Left forelimb (tissue), 1 donor: ENCODE data around the gene CDH13.

Experiments
- DNase-seq: peaks from one replicate; pipeline ENCODE4 v3.0.0-alpha.2; 2018; ENCODE audit warnings: low spot score

The CDH13 gene

DNA sequence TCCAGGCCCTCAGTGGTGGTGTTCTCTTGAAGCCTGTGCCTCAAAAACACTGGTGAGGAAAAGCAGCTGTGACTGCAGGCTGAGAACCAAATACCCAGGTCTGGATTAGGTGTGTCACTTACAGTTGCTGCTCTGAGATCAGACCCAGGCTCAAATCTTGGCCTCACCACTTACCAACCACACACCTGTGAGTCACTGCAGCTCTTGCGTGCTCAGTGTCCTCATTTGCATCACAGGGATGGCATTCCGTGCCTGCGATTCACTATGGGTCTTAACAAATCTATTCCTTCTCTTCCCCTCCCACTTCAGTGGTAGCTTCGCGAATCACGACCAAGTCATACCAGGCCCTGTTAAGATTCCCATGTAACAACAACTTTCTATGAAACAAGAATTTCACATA, 947.6 kb downstream of the CDH13 start:
- DNase-seq = no peak

DNA sequence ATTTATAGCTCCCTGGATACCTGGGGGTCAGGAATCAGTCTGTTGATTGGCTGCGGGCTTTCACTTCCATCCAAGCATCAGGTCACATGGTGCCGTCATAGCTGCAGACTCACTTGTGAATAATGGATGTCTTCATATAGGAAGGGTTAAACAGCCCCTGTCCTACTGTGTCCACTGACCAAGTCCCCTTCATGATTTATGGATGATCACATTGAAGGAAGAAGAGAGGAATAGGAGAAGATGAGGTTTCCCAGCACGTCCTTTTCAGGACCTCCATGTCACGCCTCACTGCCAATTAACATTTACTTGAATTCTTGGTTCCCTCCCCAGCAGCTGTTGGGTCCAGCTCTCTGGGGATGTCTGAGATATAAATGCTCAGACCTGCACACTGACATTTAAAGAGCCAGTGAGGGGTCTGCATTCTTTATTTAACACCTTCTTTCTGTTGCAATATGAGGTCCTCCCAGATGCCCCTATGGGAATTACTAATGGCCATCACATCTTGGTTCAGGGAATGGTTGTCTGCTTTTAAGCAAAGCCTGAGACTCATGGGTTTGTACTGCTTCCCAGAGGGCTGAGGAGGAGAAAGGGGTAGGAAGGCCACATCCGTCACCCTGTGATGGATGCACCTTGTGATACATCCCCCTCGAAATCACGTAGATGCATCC, 950.4 kb downstream of the CDH13 start:
- DNase-seq = no peak

DNA sequence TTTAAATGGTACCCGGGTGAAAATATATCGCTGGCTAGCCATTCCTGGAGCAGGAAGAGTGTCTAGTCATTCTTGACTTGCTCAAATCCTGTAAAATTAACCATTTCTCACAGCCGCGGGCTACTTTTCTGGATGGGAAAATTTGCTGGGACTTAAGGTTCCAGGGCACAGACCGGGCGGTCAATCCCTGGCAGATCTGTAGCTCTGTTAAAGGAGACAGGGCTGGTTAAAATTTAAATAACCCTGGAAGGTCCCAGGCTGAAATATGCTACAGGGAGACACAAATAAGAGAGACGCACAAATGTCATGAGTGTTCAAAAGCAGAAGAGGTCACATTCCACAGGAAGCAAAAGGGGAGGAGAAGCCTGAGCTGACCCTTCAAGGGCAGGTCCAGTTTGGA, 951.4 kb downstream of the CDH13 start:
- DNase-seq = no peak

DNA sequence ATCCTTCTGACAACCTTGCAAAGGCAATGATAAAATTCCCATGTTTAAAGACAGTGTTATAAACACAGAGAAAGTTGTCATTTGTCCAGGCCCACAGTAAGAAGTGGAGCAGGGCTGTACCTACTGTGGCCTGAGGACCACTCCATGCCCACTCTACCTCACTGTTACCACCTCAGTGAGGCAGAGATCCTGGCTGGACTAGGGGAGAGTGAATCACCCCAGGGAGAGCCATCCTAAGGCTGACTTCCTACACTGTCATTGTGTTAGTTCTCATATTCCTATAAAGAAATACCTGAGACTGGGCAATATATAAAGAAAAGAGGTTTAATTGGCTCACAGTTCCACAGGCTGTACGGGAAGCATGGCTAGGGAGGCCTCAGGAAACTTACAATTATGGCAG, 952.3 kb downstream of the CDH13 start:
- DNase-seq = no peak

DNA sequence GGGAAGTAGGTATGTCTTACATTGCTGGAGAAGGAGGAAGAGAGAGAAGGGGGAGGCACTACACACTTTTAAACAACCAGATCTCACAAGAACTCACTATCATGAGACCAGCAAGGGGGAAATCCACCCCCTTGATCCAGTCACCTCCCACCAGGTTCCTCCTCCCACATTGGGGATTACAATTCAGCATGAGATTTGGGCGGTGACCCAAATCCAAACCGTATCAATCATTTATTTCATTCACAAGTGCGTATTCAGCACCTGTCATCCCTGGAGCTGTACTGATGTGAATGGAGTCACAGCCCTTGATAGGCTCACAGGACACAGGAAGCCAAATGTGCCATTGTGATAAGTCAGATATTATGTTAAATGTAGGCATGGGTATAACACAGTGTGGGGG, 952.7 kb downstream of the CDH13 start:
- no peak for DNase-seq

DNA sequence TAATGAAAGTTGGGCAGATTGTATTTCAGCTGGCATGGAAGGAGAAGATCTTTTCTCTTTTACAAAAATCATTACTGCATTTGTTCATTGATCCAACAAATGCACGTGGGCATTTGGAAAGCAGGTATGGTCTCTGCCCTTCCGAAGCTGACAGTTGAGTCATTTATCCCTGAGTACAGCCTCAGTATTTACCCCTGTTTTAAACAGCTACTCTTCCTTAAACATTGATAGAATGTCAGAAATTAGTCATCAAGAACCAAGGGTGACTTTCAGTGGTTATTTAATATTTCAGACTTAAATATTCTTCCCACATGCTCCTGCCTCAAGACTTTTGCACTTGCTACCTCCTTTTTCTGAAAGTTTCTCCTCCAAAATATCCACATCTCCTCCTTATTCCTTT, 954.3 kb downstream of the CDH13 start:
- no peak for DNase-seq

DNA sequence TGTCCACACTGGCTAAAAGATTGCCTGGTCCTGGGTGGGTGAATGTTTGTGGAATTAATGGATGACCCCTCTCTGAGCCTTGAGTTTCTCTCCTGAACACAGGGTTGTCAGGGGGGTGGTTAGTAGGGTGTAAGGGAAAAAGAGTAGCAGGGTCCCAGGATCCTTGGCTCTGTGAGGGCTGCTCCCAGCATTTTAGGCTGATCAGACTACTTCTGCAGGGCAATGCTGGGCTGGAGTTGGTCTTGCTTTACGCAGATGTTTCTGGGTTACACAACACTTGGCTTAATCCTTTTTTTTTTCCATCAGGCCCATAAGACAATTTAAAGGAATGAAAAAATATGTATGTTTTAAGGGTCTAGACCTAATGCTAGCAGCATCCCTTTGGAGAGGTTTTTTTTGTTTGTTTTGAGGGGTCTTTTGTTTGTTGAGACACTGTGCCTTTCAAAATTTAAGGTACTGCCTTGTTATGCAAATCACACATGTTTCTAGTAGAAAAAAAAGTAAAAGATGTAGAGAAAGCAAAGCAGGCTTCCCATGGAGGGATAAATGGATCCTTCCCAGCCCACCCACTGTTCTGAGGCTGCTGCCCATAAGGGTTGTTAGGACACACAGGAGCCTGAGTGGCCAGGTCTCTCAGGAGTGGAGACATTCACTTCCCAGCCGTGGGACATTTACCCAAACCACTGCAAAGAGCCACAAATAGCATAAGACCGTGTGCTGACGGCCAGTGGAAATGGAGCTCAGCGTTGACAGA, 955.4 kb downstream of the CDH13 start:
- peak; percentile 14 for DNase-seq

DNA sequence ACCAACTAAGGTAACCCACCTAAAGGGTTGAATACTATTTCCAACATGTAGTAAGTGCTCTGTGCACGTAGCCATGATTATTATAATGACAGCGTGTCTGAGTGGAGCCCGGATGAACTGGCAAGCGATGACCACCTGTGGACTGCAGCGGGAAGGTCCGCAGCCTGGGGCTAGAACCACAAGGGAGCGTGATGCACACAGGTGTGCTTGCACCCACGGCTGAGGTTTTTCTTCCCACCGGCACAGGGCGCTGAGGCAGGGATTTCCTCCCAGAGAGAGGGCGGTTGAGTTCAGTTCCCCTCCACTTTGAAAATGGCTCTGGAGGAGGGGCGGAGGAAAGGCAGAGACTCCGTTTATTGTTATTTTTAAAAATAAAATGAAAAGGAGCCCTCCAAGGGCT, 959.3 kb downstream of the CDH13 start:
- DNase-seq = no peak

DNA sequence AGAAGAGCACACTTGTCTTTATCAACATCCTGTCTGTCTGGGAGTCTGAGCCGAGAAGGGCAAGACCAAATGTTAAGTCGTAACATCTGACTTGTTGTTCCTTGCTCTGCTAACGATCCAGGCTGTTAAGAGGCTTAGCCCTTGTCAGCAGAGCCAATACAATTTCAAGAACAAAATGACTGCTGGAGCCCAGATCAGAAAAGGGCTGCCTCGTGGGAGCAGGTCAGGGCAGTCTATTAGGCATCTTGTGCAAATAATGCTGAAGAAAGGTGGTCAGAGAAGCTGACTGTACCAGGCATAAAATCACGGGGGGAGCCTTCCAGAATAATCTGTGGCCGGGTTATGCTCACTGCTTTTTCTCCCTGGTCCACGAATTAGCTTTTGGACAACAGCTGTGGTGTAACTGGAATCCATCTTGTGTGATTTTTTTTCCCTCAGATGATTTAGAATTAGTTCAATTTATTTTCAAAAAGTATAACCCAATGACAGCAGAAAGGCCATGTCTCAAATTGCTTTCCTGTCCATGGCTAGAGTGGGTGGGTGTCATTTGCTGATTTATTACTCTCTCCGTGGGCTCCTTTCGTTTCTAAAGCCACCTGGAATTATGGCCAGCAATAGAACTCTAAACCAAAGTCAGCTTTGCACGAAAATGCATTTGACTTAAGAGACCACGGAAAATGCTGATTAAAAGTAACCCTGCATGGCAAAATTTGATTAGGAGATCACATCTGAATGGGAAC, 959.9 kb downstream of the CDH13 start:
- DNase-seq = no peak

DNA sequence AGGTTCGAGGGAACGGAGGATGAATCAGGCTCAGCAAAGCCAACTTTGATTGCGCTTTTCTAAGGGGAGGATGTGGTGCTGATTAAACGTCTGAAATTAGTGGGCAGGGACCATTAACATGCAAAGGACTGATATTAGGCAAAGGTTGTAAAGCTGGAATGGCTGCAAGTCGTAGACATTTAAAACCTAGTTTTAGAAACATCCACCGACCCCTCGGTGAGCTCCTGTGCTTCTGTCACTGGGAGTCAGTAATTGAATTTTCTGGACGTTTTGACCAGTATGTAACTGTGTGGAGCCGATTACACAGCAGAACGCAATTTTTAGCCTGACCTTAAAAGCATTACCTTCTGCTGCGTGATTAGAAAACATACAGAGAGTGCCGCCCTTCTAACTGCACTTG, 960.4 kb downstream of the CDH13 start:
- no peak for DNase-seq

DNA sequence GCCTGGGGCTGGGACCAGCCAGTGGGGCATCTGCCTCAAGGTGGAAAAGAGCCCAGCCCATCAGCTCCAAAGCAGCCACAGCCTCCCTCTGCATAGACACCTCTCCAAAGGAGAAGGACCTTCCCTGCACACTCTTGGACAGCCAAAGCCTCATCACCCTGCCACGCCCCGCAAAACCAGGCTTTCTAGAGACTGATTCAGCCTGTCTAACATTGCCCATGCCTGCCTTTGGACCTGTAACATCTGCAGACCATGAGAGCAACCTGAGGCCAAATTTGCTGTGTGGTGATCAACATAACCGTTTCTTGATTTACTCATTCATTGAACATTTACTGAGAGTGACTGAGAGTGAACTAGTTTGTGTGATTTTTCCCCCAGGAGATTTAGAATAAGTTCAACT, 961.3 kb downstream of the CDH13 start:
- no peak for DNase-seq

DNA sequence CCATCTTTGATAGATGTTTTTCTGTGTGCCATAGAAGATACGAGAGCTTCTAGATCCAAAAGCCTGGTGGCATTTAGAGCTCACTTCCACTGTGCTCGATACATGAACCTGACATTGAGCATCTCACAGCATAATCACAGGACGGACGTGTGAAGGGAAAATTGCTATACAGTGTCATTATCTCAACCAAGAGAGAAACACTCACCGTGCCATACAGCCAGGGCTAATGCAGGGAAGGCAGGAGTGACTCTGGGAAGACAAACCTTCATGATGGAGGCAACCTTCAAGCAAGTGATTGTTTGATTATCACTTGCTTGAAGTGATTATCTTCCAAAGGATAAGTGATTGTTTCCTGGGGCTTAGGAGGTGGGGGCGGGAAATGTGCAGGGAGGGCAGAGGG, 962.8 kb downstream of the CDH13 start:
- DNase-seq = no peak

DNA sequence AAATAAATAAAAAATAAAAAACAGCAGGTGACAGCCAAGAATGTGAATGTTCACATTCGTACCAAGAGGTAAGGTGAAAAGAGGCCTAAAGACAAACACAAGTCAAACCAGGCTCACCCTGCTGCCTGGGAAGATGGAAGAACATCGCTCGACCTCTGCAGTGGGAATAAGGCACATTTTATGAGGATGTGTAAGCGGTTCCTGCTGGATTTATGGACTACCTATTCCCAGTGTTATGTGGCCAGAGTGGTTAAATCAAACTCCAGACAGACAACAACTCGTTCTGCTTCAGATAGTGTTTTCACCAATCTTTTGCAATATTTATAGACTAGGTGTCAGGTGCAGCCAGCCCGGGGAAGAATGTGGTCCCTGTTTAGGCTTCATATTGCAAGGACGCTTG, 966.0 kb downstream of the CDH13 start:
- DNase-seq = no peak

DNA sequence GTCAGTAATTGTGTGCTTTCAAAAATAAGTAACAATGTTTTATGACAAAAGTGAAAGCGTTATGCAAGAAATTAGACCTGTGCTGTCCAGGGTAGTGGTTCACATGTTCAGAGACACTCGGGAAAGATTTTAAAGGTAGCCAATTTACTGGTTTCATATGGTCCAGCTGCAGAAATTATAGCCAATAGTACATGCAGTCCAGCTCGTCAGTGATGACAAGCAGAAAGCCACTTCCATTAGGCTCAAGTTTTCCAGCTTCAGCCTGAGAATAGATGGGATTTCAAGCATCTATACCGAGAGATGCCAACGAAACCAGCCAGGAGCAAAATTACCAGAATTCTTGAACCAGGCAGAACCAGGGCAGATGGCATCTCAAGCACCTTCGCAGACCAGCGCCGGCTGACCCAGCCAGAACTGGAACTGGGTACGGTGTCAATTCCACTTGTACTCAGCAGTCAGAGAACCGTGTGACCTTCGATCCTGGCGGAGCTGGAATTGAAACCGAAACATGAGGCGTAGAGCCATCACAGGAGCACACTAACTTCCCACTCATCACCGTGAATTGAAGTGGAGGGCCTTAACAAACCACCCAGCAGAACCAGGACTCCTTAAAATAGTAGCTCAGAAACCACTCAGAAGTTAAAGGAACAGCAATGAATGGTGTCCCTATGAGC, 973.2 kb downstream of the CDH13 start:
- no peak for DNase-seq

DNA sequence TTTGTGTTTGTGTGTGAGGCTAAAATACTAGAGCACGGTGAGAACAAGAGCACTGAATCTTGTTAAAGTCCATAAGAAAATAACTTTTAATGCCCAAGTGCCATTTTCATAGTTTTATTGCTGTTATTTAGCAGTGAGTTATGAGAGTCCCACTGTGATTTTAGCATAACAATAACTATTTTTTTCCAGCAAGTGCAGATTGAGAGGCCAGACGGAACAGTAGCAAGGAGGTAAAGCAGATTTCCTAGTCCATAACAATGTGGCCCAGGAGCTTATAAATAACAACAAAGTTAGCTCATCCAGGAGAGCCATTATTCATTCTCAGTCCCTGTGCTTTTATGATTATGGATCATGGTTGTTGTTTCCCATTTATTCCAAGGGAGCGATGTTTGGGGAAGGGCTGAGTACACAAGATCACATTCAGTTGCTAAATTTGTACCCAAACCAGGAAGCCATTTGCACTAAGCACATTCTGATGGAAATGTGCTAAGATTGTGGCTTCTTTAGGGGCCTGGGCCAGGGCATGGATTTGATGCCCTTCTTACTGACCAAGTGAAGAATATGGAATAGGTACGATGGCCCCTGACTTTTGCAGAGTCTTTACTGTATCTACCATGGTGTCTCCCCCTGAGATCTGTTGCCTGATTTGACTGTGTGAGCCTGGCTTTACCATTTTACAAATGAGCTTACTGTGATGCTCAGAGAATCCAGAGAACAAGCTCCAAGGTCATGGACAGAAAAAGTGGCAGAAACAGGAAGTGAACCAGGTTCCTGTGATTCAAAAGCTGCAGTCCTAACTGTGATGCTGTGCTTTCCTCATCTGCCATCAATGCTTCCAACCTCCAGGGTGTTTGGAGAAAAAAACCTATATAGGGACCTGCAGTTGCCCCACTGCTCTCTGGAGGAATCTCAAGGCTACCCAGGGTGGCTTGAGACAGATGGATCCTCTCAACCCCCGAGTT, 976.3 kb downstream of the CDH13 start:
- no peak for DNase-seq

DNA sequence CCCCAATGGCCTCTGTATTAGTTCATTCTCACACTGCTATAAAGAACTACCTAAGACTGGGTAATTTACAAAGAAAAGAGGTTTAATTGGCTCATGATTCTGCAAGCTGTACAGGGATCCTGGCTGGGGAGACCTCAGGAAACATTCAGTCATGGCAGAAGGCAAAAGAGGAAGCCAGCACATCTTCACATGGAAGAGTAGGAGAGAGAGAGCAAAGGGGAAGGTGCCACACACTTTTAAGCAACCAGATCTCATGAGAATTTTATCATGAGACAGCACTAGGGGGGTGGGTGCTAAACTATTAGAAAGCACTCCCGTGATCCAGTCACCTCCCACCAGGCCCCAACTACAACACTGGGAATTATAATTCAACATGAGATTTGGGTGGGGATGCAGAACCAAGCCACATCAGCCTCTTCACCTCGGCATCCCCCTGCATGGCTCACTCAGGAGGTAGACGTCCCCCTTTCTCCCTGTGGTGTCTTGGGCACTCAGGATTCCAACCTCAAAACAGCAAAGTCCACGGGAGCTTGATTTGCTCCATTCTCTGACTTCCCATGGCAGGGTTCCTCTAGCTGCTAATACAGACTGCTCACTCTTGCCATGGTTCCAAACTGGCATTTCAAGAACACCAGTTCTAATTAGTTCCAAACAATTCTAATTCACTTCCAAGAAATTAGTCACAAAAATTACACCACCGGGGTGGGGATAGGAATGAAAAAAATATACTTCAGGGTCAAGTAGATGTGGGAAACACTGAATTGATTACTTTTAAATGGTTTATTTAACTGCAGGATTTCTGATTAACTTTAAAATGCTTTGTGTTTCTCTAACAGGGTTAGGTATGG, 977.2 kb downstream of the CDH13 start:
- no peak for DNase-seq

DNA sequence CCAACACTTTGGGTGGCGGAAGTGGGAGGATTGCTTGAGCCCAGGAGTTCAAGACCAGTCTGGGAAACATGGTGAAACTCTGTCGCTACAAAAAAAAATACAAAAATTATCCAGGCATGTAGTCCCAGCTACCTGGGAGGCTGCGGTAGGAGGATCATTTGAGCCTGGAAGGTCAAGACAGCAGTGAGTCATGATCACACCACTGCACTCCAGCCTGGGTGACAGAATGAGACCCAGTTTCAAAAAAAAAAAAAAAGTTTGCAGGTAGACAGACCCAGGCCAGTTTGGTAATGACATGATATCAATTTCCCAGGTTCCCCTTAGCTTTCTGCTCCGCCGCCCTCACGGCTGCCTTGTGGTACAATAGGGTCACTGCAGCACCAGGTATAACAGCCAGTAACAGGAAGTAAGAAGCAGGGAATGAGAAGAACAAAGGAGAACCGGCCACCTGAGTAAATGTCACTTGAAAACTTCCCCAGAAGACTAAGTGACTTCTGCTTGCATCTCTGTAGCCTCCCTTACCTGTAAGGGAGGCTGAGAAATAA, 979.8 kb downstream of the CDH13 start:
- DNase-seq = no peak

DNA sequence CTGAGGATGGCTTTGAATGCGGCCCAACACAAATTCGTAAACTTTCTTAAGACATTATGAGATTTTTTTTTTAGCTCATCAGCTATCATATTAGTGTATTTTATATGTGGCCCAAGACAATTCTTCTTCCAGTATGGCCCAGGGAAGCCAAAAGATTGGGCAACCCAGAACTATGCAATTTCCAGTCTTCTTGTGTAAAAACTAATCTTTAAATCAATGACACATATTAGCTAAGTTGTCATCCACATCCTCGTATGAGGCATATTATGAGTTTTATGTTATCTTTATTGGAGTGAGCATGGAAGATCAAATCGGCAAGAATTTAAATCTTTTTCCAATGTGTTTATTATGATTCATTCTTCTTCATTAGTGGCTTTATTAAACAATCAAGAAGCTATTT, 982.4 kb downstream of the CDH13 start:
- DNase-seq = no peak

DNA sequence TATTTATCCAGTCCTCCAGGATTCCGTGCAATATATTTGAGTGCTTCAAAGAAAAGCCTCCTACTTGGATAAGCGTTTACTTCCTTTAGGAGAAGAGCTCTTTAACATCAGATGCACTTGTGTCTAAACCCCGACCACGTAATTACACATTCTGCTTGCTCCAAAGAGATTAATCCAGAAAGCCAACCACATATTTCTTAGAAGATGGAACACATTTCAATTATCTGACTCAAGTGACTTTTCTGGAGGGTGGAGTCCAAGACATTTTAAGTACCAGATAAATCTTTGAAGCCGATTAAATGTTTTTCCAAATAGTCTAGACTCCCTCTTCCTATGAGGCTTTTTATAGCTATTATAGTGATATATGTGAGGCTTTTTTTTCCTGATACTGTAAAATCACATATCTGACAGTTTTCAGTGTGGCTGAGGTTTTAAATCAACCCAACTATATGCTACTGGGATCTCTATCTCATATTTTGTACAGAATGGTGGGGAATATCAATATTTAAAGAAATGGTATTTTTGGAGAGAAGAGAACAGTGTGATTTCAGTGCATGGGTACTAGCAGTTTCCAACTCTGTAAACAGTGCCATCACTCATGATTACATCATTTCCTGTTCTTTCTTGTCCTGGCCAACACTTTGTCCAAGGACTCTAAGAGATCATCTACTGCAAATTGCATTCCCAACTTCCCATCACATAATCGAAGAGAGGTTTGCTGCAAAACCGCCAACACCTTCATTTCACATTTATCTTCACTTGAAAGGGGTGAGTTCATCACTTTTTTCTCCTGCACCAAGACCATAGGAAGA, 988.6 kb downstream of the CDH13 start:
- DNase-seq = no peak
